ENCODE results near the gene MSMP.

GRCh38 chr9:35769763-35770162, 15.7 kb upstream of the MSMP start:
- TF ChIP-seq EZH2 (IDR thresholded peaks at IDR 0.05; ENCODE audit: borderline replicate concordance, low read depth, low read length, severe bottlenecking), result no peak
- no peak for TF ChIP-seq MYC (IDR thresholded peaks at IDR 0.05; ENCODE audit: low read depth, low read length)
- no peak for TF ChIP-seq CTCF (IDR thresholded peaks at IDR 0.05; ENCODE audit: extremely low read depth in 1 of 2, insufficient read depth in 1 of 2, low read depth in 1 of 2, low read length in 2 of 2)
- no peak for TF ChIP-seq POLR2A (IDR thresholded peaks at IDR 0.05; ENCODE audit: low read depth, low read length)
- no peak for TF ChIP-seq MAX (IDR thresholded peaks at IDR 0.05; ENCODE audit: insufficient read depth, insufficient read length)
- TF ChIP-seq POLR2AphosphoS5 (IDR thresholded peaks at IDR 0.05; ENCODE audit: insufficient read depth, low read depth, low read length), result no peak
